ENCODE measurements around the gene HMGCS2.

Gene HMGCS2

DNA sequence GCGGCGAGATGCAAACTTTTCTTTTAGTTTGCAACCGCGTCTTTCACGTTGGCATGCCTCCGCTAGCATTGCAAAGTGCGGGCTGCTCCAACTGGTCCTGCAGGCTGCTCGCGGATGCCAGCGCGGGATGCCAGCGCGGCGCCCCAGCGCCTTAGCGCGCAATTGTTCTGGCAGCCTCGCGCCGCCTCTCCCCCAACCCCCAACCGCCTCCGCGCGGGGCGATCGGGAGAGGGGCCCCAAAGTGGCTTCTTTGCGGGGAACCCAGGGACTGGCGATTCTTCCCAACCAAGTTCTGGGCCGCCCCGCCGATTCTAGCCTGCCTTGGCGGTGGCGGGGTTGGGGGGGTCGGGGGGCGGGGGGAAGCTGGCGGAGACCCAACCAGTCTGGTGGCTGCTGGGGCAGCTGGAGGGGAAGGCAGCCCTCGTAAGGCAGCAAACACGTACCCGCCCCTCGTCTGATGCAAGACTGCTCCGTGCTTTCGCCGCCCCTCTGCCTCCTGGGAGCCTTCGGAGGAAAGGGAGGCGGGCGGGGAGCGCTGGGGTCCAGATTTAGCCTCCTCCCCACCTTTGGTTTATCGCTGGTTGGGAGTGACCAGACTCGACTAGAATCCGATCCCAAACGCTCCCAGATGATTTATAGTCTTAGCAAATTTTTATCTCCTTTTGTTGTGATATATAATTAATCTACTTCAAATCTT, 56.2 kb downstream of the HMGCS2 start (continued):
- TF ChIP-seq, protein P1, sequence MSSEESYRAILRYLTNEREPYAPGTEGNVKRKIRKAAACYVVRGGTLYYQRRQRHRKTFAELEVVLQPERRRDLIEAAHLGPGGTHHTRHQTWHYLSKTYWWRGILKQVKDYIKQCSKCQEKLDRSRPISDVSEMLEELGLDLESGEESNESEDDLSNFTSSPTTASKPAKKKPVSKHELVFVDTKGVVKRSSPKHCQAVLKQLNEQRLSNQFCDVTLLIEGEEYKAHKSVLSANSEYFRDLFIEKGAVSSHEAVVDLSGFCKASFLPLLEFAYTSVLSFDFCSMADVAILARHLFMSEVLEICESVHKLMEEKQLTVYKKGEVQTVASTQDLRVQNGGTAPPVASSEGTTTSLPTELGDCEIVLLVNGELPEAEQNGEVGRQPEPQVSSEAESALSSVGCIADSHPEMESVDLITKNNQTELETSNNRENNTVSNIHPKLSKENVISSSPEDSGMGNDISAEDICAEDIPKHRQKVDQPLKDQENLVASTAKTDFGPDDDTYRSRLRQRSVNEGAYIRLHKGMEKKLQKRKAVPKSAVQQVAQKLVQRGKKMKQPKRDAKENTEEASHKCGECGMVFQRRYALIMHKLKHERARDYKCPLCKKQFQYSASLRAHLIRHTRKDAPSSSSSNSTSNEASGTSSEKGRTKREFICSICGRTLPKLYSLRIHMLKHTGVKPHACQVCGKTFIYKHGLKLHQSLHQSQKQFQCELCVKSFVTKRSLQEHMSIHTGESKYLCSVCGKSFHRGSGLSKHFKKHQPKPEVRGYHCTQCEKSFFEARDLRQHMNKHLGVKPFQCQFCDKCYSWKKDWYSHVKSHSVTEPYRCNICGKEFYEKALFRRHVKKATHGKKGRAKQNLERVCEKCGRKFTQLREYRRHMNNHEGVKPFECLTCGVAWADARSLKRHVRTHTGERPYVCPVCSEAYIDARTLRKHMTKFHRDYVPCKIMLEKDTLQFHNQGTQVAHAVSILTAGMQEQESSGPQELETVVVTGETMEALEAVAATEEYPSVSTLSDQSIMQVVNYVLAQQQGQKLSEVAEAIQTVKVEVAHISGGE (tag by site-specific recombination; conservative IDR thresholded peaks at IDR 0.05; ENCODE audit: low read depth): no peak
- TF ChIP-seq MEIS1 (CRISPR knock-in tag; IDR thresholded peaks at IDR 0.05; ENCODE audit: borderline replicate concordance) (no peak), ZNF433 (tag by site-specific recombination; IDR thresholded peaks at IDR 0.05; ENCODE audit: low read depth) (no peak), ZSCAN16 (tag by site-specific recombination; IDR thresholded peaks at IDR 0.05) (no peak), GLI4 (tag by site-specific recombination; IDR thresholded peaks at IDR 0.05) (no peak), BCL11B (tag by site-specific recombination; IDR thresholded peaks at IDR 0.05; ENCODE audit: low read depth) (no peak; the same call in 1 of the 2 replicates), ZBTB48 (tag by site-specific recombination; IDR thresholded peaks at IDR 0.05) (0 out of 2 replicates have a peak, but pooled peaks have one; percentile 2), ZNF571 (tag by site-specific recombination; IDR thresholded peaks at IDR 0.05) (no peak), ZNF514 (tag by site-specific recombination; IDR thresholded peaks at IDR 0.05) (no peak), ZNF707 (tag by site-specific recombination; IDR thresholded peaks at IDR 0.05) (no peak), MYNN (tag by site-specific recombination; IDR thresholded peaks at IDR 0.05; ENCODE audit: borderline replicate concordance) (no peak), ZNF777 (tag by site-specific recombination; IDR thresholded peaks at IDR 0.05; ENCODE audit: borderline replicate concordance) (no peak), ZNF10 (tag by site-specific recombination; IDR thresholded peaks at IDR 0.05) (no peak)
- TF ChIP-seq, protein P2, sequence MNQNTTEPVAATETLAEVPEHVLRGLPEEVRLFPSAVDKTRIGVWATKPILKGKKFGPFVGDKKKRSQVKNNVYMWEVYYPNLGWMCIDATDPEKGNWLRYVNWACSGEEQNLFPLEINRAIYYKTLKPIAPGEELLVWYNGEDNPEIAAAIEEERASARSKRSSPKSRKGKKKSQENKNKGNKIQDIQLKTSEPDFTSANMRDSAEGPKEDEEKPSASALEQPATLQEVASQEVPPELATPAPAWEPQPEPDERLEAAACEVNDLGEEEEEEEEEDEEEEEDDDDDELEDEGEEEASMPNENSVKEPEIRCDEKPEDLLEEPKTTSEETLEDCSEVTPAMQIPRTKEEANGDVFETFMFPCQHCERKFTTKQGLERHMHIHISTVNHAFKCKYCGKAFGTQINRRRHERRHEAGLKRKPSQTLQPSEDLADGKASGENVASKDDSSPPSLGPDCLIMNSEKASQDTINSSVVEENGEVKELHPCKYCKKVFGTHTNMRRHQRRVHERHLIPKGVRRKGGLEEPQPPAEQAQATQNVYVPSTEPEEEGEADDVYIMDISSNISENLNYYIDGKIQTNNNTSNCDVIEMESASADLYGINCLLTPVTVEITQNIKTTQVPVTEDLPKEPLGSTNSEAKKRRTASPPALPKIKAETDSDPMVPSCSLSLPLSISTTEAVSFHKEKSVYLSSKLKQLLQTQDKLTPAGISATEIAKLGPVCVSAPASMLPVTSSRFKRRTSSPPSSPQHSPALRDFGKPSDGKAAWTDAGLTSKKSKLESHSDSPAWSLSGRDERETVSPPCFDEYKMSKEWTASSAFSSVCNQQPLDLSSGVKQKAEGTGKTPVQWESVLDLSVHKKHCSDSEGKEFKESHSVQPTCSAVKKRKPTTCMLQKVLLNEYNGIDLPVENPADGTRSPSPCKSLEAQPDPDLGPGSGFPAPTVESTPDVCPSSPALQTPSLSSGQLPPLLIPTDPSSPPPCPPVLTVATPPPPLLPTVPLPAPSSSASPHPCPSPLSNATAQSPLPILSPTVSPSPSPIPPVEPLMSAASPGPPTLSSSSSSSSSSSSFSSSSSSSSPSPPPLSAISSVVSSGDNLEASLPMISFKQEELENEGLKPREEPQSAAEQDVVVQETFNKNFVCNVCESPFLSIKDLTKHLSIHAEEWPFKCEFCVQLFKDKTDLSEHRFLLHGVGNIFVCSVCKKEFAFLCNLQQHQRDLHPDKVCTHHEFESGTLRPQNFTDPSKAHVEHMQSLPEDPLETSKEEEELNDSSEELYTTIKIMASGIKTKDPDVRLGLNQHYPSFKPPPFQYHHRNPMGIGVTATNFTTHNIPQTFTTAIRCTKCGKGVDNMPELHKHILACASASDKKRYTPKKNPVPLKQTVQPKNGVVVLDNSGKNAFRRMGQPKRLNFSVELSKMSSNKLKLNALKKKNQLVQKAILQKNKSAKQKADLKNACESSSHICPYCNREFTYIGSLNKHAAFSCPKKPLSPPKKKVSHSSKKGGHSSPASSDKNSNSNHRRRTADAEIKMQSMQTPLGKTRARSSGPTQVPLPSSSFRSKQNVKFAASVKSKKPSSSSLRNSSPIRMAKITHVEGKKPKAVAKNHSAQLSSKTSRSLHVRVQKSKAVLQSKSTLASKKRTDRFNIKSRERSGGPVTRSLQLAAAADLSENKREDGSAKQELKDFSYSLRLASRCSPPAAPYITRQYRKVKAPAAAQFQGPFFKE (tag by site-specific recombination; IDR thresholded peaks at IDR 0.05; ENCODE audit: borderline replicate concordance): no peak
- TF ChIP-seq, protein P3, sequence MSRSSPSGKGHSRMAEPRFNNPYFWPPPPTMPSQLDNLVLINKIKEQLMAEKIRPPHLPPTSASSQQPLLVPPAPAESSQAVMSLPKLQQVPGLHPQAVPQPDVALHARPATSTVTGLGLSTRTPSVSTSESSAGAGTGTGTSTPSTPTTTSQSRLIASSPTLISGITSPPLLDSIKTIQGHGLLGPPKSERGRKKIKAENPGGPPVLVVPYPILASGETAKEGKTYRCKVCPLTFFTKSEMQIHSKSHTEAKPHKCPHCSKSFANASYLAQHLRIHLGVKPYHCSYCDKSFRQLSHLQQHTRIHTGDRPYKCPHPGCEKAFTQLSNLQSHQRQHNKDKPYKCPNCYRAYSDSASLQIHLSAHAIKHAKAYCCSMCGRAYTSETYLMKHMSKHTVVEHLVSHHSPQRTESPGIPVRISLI (tag by site-specific recombination; IDR thresholded peaks at IDR 0.05): no peak
- TF ChIP-seq, protein P4, sequence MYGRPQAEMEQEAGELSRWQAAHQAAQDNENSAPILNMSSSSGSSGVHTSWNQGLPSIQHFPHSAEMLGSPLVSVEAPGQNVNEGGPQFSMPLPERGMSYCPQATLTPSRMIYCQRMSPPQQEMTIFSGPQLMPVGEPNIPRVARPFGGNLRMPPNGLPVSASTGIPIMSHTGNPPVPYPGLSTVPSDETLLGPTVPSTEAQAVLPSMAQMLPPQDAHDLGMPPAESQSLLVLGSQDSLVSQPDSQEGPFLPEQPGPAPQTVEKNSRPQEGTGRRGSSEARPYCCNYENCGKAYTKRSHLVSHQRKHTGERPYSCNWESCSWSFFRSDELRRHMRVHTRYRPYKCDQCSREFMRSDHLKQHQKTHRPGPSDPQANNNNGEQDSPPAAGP (tag by site-specific recombination; IDR thresholded peaks at IDR 0.05): no peak
- TF ChIP-seq, protein P5, sequence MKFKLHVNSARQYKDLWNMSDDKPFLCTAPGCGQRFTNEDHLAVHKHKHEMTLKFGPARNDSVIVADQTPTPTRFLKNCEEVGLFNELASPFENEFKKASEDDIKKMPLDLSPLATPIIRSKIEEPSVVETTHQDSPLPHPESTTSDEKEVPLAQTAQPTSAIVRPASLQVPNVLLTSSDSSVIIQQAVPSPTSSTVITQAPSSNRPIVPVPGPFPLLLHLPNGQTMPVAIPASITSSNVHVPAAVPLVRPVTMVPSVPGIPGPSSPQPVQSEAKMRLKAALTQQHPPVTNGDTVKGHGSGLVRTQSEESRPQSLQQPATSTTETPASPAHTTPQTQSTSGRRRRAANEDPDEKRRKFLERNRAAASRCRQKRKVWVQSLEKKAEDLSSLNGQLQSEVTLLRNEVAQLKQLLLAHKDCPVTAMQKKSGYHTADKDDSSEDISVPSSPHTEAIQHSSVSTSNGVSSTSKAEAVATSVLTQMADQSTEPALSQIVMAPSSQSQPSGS (tag by site-specific recombination; IDR thresholded peaks at IDR 0.05; ENCODE audit: low read depth): no peak
- TF ChIP-seq, protein P6, sequence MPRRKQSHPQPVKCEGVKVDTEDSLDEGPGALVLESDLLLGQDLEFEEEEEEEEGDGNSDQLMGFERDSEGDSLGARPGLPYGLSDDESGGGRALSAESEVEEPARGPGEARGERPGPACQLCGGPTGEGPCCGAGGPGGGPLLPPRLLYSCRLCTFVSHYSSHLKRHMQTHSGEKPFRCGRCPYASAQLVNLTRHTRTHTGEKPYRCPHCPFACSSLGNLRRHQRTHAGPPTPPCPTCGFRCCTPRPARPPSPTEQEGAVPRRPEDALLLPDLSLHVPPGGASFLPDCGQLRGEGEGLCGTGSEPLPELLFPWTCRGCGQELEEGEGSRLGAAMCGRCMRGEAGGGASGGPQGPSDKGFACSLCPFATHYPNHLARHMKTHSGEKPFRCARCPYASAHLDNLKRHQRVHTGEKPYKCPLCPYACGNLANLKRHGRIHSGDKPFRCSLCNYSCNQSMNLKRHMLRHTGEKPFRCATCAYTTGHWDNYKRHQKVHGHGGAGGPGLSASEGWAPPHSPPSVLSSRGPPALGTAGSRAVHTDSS (tag by site-specific recombination; IDR thresholded peaks at IDR 0.05): no peak
- TF ChIP-seq, protein P7, sequence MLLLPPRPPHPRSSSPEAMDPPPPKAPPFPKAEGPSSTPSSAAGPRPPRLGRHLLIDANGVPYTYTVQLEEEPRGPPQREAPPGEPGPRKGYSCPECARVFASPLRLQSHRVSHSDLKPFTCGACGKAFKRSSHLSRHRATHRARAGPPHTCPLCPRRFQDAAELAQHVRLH (tag by site-specific recombination; IDR thresholded peaks at IDR 0.05): no peak
